ENCODE data around the gene KIF2B.
"Not testable (repeated sequence)": the region's sequence is repeated elsewhere in the genome, so short reads cannot be mapped to it uniquely, and the experiment has no call there.

The KIF2B gene

GRCh38 chr17:53822764-53823163, at the start of gene KIF2B:
Gene KIF2B, plus strand, starts transcription at chr17:53822927. Its CDS starts 107 bp downstream, at chr17:53823034.
- no peak for DNase-seq (ENCODE audit: low read depth in 3 of 3)

- DNase-seq (ENCODE audit: low read depth in 3 of 3): no peak
These were observed 42.4 kb upstream of the KIF2B start for GRCh38 chr17:53780320-53780719.

- no peak for DNase-seq (ENCODE audit: low read depth in 3 of 3)
These were observed 31.2 kb upstream of the KIF2B start for GRCh38 chr17:53791551-53791950.

GRCh38 chr17:53792451-53792850, 30.3 kb upstream of the KIF2B start:
- no peak for DNase-seq (ENCODE audit: low read depth in 3 of 3)

GRCh38 chr17:53792997-53793396, 29.7 kb upstream of the KIF2B start:
- DNase-seq (ENCODE audit: low read depth in 3 of 3): no peak

- no peak for DNase-seq (ENCODE audit: low read depth in 3 of 3)
These were observed 27.9 kb upstream of the KIF2B start for GRCh38 chr17:53794875-53795274.

GRCh38 chr17:53796642-53797041, 26.1 kb upstream of the KIF2B start:
- DNase-seq (ENCODE audit: low read depth in 3 of 3): no peak

- no peak for DNase-seq (ENCODE audit: low read depth in 3 of 3)
These were observed 25.2 kb upstream of the KIF2B start for GRCh38 chr17:53797501-53797900.

- DNase-seq (ENCODE audit: low read depth in 3 of 3): no peak
These were observed 18.3 kb upstream of the KIF2B start for GRCh38 chr17:53804437-53804836.

GRCh38 chr17:53806473-53806872, 16.3 kb upstream of the KIF2B start:
- no peak for DNase-seq (ENCODE audit: low read depth in 3 of 3)

GRCh38 chr17:53807286-53807685, 15.4 kb upstream of the KIF2B start:
- DNase-seq (ENCODE audit: low read depth in 3 of 3): no peak

GRCh38 chr17:53818271-53818670, 4.5 kb upstream of the KIF2B start:
- DNase-seq (ENCODE audit: low read depth in 3 of 3): no peak

- no peak for DNase-seq (ENCODE audit: low read depth in 3 of 3)
These were observed 3.8 kb upstream of the KIF2B start for GRCh38 chr17:53818929-53819328.

GRCh38 chr17:53819956-53820355, 2.8 kb upstream of the KIF2B start:
- no peak for DNase-seq (ENCODE audit: low read depth in 3 of 3)

- no peak for DNase-seq (ENCODE audit: low read depth in 3 of 3)
These were observed 769 bp downstream of the KIF2B start for GRCh38 chr17:53823341-53824050.

GRCh38 chr17:53834771-53835170, 12.0 kb downstream of the KIF2B start:
- not testable (repeated sequence) for DNase-seq (ENCODE audit: low read depth in 3 of 3)

- DNase-seq (ENCODE audit: low read depth in 3 of 3): no peak
These were observed 14.4 kb downstream of the KIF2B start for GRCh38 chr17:53837131-53837530.

- no peak for DNase-seq (ENCODE audit: low read depth in 3 of 3)
These were observed 21.9 kb downstream of the KIF2B start for GRCh38 chr17:53844491-53845107.

- DNase-seq (ENCODE audit: low read depth in 3 of 3): not testable (repeated sequence)
These were observed 48.4 kb downstream of the KIF2B start for GRCh38 chr17:53871128-53871527.
